Esophagus squamous epithelium (tissue), 4 donors: ENCODE results near the gene DSC3.

ENCODE experiments used
- POLR2A ChIP-seq, 4 donors: fragments of 450-650 bp; IDR thresholded peaks; one replicate each; pipeline ENCODE4 v1.6.1; 2017; ENCODE audit warnings: antibody characterized with exemption in 4 of 4, mild to moderate bottlenecking in 4 of 4, moderate library complexity in 3 of 4
- TF ChIP-seq, protein P1 (sequence below), 6 experiments: fragments of 450-650 bp in 4 of 6; fragments of 200-600 bp in 2 of 6; sonication (generic) in 2 of 6; IDR thresholded peaks; one replicate each; pipeline ENCODE4 v1.5.1; 2016 to 2019; ENCODE audit warnings: antibody characterized with exemption in 6 of 6, mild to moderate bottlenecking in 4 of 6, moderate library complexity in 4 of 6

- TF ChIP-seq, protein P1, sequence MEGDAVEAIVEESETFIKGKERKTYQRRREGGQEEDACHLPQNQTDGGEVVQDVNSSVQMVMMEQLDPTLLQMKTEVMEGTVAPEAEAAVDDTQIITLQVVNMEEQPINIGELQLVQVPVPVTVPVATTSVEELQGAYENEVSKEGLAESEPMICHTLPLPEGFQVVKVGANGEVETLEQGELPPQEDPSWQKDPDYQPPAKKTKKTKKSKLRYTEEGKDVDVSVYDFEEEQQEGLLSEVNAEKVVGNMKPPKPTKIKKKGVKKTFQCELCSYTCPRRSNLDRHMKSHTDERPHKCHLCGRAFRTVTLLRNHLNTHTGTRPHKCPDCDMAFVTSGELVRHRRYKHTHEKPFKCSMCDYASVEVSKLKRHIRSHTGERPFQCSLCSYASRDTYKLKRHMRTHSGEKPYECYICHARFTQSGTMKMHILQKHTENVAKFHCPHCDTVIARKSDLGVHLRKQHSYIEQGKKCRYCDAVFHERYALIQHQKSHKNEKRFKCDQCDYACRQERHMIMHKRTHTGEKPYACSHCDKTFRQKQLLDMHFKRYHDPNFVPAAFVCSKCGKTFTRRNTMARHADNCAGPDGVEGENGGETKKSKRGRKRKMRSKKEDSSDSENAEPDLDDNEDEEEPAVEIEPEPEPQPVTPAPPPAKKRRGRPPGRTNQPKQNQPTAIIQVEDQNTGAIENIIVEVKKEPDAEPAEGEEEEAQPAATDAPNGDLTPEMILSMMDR (IDR thresholded peaks at IDR 0.05) = no peak
- TF ChIP-seq POLR2A (IDR thresholded peaks at IDR 0.05) = no peak
These were observed 21.6 kb upstream of the DSC3 start for GRCh38 chr18:31064130-31064529.
